Mesendoderm (in vitro differentiated cells): ENCODE measurements around the gene TNFAIP2.

ENCODE experiments used
- DNase-seq: peaks from one replicate; pipeline ENCODE4 v3.0.0; 2013
- H2AK5ac ChIP-seq: 2 replicates; pipeline ENCODE4 v1.6.1; 2013; ENCODE audit warnings: low read length, inconsistent platforms
- H2BK120ac ChIP-seq: 2 replicates; pipeline ENCODE4 v1.6.1; 2013; ENCODE audit warnings: low read depth, mild to moderate bottlenecking, low read length, moderate library complexity, mixed read lengths
- H2BK15ac ChIP-seq: replicated peaks from 2 replicates; pipeline ENCODE4 v1.6.1; 2013; ENCODE audit warnings: low read depth, mild to moderate bottlenecking, moderate library complexity
- H2BK5ac ChIP-seq: 2 replicates; pipeline ENCODE4 v1.6.1; 2013; ENCODE audit warnings: low read length, inconsistent platforms
- H3K18ac ChIP-seq: 2 replicates; pipeline ENCODE4 v1.6.1; 2013; ENCODE audit warnings: mild to moderate bottlenecking, low read length, mixed read lengths
- H3K23ac ChIP-seq: one replicate; pipeline ENCODE4 v1.6.1; 2013; ENCODE audit warnings: low read length
- H3K27ac ChIP-seq: 2 replicates; pipeline ENCODE4 v1.5.1; 2013; ENCODE audit warnings: low read depth, mild to moderate bottlenecking, inconsistent platforms, low read length, moderate library complexity
- H3K27me3 ChIP-seq: 2 replicates; pipeline ENCODE4 v1.6.1; 2013; ENCODE audit warnings: low read length, control low read depth, mild to moderate bottlenecking, inconsistent platforms; ENCODE audit not compliant: insufficient read depth, poor library complexity
- H3K36me3 ChIP-seq: 2 replicates; pipeline ENCODE4 v1.6.1; 2013; ENCODE audit warnings: low read length, inconsistent platforms; ENCODE audit not compliant: control insufficient read depth, insufficient read depth
- H3K4ac ChIP-seq: one replicate; pipeline ENCODE4 v1.6.1; 2013; ENCODE audit warnings: low read depth, mild to moderate bottlenecking, low read length, moderate library complexity
- H3K4me1 ChIP-seq: 2 replicates; pipeline ENCODE4 v1.6.1; 2013; ENCODE audit warnings: low read depth, low read length, inconsistent platforms; ENCODE audit not compliant: control insufficient read depth
- H3K4me2 ChIP-seq: 2 replicates; pipeline ENCODE4 v1.6.1; 2013; ENCODE audit warnings: low read length
- H3K4me3 ChIP-seq: 2 replicates; pipeline ENCODE4 v1.5.1; 2013; ENCODE audit warnings: mild to moderate bottlenecking, low read length
- H3K56ac ChIP-seq: one replicate; pipeline ENCODE4 v1.6.1; 2013; ENCODE audit warnings: low read length
- H3K79me1 ChIP-seq: 2 replicates; pipeline ENCODE4 v1.6.1; 2013; ENCODE audit warnings: low read length, inconsistent platforms
- H3K79me2 ChIP-seq: 2 replicates; pipeline ENCODE4 v1.6.1; 2013; ENCODE audit warnings: mild to moderate bottlenecking, low read length; ENCODE audit not compliant: control insufficient read depth, insufficient read depth
- H3K9ac ChIP-seq: 2 replicates; pipeline ENCODE4 v1.6.1; 2013; ENCODE audit warnings: low read length, inconsistent platforms
- H4K5ac ChIP-seq: one replicate; pipeline ENCODE4 v1.6.1; 2013; ENCODE audit warnings: low read length
- H4K8ac ChIP-seq: one replicate; pipeline ENCODE4 v1.6.1; 2013; ENCODE audit warnings: low read depth, mild to moderate bottlenecking, control low read depth, low read length, moderate library complexity
- WGBS: extraction: QIAGEN DNeasy Blood & Tissue Kit; methylation state at CpG from one replicate; pipeline ENCODE4 v1.1.7; 2013; ENCODE audit warnings: low lambda C conversion rate, missing lambda C conversion rate; ENCODE audit not compliant: insufficient coverage; ENCODE audit errors: extremely low coverage; 5-methylcytosine and 5-hydroxymethylcytosine counted together

Gene TNFAIP2

DNA sequence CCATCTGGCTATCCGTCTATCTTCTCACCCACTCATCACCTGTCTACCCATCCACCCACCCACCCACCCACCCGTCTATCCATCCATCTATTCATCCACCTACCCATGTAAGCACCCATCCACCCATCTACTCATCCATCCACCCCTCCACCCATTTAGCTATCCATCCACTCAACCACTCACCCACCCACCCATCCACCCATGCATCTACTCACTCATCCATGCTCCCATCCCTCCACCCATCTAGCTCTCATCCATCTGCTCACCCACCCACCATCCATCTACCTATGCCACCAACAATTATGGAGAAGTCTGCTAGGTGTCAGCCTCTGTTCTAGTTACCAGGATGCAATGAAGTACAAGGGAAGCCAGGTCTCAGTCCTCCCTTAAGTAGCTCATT is 11.1 kb downstream of the TNFAIP2 start:
- H3K79me2 ChIP-seq: no peaks in the 10 kb centered on the region
- no peak overlapping the region for H3K4me3 ChIP-seq
- no peak overlapping the region for H4K5ac ChIP-seq
- H2BK5ac ChIP-seq: no peak overlapping the region
- no peak overlapping the region for H3K23ac ChIP-seq
- H3K56ac ChIP-seq: no peak overlapping the region
- no CpG with 5 or more reads among the region's 2 CpGs for WGBS
- H3K9ac ChIP-seq: no peak overlapping the region
- no peak overlapping the region for H2BK15ac ChIP-seq
- H3K27me3 ChIP-seq: no peaks in the 10 kb centered on the region
- H3K36me3 ChIP-seq: peaks cover 8% of the 10 kb centered on the region
- H3K79me1 ChIP-seq: no peaks in the 10 kb centered on the region
- H2BK120ac ChIP-seq: no peak overlapping the region
- no peak overlapping the region for H3K18ac ChIP-seq
- no peak for DNase-seq
- H3K27ac ChIP-seq: no peak overlapping the region
- H2AK5ac ChIP-seq: no peak overlapping the region
- no peak overlapping the region for H3K4me2 ChIP-seq
- no peaks in the 10 kb centered on the region for H3K4me1 ChIP-seq
- H3K4ac ChIP-seq: no peak overlapping the region
- H4K8ac ChIP-seq: no peak overlapping the region

GRCh38 chr14:103134919-103135318 is 11.7 kb downstream of the TNFAIP2 start:
- no peak overlapping the region for H4K8ac ChIP-seq

DNA sequence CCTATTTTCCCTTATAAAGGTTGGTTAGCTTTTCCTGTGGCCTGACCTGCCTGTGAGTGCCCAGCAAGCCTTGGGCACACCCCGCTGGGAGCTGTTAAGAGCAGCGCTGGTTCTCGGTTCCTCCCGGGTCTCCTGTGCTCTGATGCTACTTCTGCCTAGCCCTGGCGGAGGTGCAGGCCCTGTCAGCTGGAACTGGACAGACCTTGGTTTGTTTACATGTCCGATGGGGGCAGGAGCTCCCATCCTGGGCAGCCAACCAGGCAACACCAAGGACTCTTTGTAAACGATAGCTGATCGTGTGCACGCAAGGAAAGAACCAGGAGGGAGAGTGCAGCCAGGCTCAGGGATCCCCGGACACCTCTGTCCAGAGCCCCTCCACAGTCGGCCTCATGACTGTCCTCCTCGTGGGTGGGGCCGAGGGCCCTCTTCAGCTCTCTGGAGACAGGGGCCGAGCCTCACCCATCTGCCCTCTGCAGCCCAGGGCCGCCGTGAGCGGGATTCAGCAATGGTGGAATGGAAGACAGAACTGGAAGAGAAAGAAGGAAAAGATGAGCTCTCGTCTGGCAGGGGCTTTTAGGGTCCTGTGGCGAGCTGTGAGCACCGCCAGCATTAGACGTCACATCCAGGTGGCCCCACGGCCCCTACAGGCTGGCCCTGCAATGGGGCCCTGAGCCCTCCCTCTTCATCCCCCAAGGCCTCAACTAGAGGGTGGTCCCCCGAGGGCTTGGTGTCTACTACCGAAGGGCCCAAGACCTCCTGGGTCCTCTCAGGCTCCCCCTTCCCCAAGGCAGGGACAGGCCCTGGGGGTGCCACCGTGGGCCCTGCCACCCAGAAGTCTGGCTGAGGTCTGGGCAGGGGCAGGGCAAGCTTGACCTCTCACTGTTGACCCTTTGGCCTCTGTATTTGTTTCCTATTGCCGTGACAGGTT is 12.3 kb downstream of the TNFAIP2 start:
- Histone ChIP-seq H3K4ac (no peak overlapping the region), H3K23ac (no peak overlapping the region), H3K79me1 (no peaks in the 10 kb centered on the region), H4K5ac (no peak overlapping the region), H3K79me2 (no peaks in the 10 kb centered on the region), H3K4me1 (no peaks in the 10 kb centered on the region), H3K36me3 (peaks cover 8% of the 10 kb centered on the region), H3K4me3 (no peak overlapping the region), H2BK15ac (no peak overlapping the region), H3K4me2 (no peak overlapping the region), H4K8ac (no peak overlapping the region), H3K18ac (no peak overlapping the region), H3K27me3 (no peaks in the 10 kb centered on the region), H3K9ac (no peak overlapping the region), H2BK120ac (no peak overlapping the region), H3K27ac (no peak overlapping the region), H2BK5ac (no peak overlapping the region), H3K56ac (no peak overlapping the region), H2AK5ac (no peak overlapping the region)
- DNase-seq: no peak
- WGBS: no CpG with 5 or more reads among the region's 26 CpGs

More at GRCh38 chr14:103134919-103135318, 11.7 kb downstream of the TNFAIP2 start:
- Histone ChIP-seq H3K4me3 (no peak overlapping the region), H3K27ac (no peak overlapping the region), H2BK5ac (no peak overlapping the region), H2BK15ac (no peak overlapping the region), H2AK5ac (no peak overlapping the region), H3K79me1 (no peaks in the 10 kb centered on the region), H3K4me1 (no peaks in the 10 kb centered on the region), H4K5ac (no peak overlapping the region), H3K23ac (no peak overlapping the region), H3K4me2 (no peak overlapping the region), H3K27me3 (no peaks in the 10 kb centered on the region), H3K56ac (no peak overlapping the region), H3K9ac (no peak overlapping the region), H3K4ac (no peak overlapping the region), H3K18ac (no peak overlapping the region), H3K79me2 (no peaks in the 10 kb centered on the region), H2BK120ac (no peak overlapping the region), H3K36me3 (peaks cover 8% of the 10 kb centered on the region)
- WGBS: no CpG with 5 or more reads among the region's 14 CpGs
- no peak for DNase-seq

GRCh38 chr14:103136388-103137271 is 13.4 kb downstream of the TNFAIP2 start:
- peaks cover 7% of the 10 kb centered on the region for H3K36me3 ChIP-seq
- H2BK120ac ChIP-seq: no peak overlapping the region
- H3K79me1 ChIP-seq: no peaks in the 10 kb centered on the region
- no peaks in the 10 kb centered on the region for H3K79me2 ChIP-seq
- H2BK5ac ChIP-seq: no peak overlapping the region
- WGBS: no CpG with 5 or more reads among the region's 20 CpGs
- no peak overlapping the region for H2AK5ac ChIP-seq
- H3K9ac ChIP-seq: no peak overlapping the region
- H3K56ac ChIP-seq: peak overlapping the region; percentile 47
- no peaks in the 10 kb centered on the region for H3K27me3 ChIP-seq
- H3K23ac ChIP-seq: no peak overlapping the region
- no peak overlapping the region for H3K18ac ChIP-seq
- H3K4ac ChIP-seq: no peak overlapping the region
- peak overlapping the region; percentile 29 for H3K27ac ChIP-seq
- no peak overlapping the region for H3K4me3 ChIP-seq
- H4K5ac ChIP-seq: no peak overlapping the region
- H3K4me1 ChIP-seq: no peaks in the 10 kb centered on the region
- no peak overlapping the region for H4K8ac ChIP-seq
- peak; percentile 84 for DNase-seq
- H2BK15ac ChIP-seq: no peak overlapping the region
- no peak overlapping the region for H3K4me2 ChIP-seq

GRCh38 chr14:103137689-103138300 is 14.5 kb downstream of the TNFAIP2 start:
- no peaks in the 10 kb centered on the region for H3K4me1 ChIP-seq
- no peak overlapping the region for H3K4me3 ChIP-seq
- H2AK5ac ChIP-seq: no peak overlapping the region
- no peak overlapping the region for H3K4ac ChIP-seq
- H3K36me3 ChIP-seq: peaks cover 6% of the 10 kb centered on the region
- no CpG with 5 or more reads among the region's 22 CpGs for WGBS
- no peak overlapping the region for H3K27ac ChIP-seq
- DNase-seq: no peak
- H3K23ac ChIP-seq: no peak overlapping the region
- no peak overlapping the region for H2BK120ac ChIP-seq
- no peaks in the 10 kb centered on the region for H3K79me1 ChIP-seq
- peak overlapping the region; percentile 76 for H3K9ac ChIP-seq
- H4K8ac ChIP-seq: no peak overlapping the region
- H2BK5ac ChIP-seq: no peak overlapping the region
- peak overlapping the region; percentile 29 for H3K18ac ChIP-seq
- no peaks in the 10 kb centered on the region for H3K79me2 ChIP-seq
- peak overlapping the region; percentile 95 for H3K56ac ChIP-seq
- no peak overlapping the region for H2BK15ac ChIP-seq
- no peak overlapping the region for H3K4me2 ChIP-seq
- H3K27me3 ChIP-seq: no peaks in the 10 kb centered on the region
- H4K5ac ChIP-seq: no peak overlapping the region
